ENCODE data around the gene ACTR8. TPM values are rescaled to one million over a fixed set of nuclear protein-coding genes. Genes with fewer than 3 reads are reported as not detected.

The ACTR8 gene
- total and polyA plus RNA-seq, 2 of the 13 experiments (the other 11 are each of a cell fraction or from before 2014, with no cell fraction given) = 15.5 to 29.0 TPM

DNA sequence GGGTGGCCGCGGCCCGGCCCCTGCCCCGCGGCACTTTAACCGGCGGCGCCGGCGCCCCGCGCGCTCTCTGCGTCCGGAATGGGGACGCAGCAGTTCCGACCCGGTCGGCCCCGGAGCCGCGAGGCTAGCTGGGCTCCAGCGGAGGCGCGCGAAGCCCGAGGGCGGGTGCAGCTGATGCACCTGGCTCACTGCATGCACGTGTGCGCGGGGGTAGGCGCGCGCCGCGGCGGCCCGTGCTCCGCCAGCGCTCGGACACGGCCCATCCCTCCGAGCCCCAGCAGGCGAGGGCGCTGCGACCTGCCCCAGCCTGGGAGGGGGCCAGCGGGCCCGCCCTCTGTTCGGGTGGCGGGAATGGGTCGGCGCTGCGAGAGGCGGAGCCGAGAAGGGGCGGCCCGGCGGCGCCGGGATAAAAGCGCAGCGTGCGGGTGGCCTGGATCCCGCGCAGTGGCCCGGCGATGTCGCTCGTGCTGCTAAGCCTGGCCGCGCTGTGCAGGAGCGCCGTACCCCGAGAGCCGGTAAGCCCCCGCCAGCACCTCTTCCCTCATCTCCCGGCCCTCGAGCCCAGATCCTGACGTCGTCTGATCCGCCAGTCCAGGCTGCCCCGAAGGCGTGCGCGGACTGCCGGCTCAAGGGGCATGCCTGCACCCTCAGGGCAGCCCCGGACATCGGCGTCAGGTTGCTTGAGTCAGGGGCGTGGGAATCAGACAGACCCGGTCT is 35.7 kb downstream of the ACTR8 start, which contains the start of the genes CHDH and IL17RB (continued):
- TF ChIP-seq, protein P1, sequence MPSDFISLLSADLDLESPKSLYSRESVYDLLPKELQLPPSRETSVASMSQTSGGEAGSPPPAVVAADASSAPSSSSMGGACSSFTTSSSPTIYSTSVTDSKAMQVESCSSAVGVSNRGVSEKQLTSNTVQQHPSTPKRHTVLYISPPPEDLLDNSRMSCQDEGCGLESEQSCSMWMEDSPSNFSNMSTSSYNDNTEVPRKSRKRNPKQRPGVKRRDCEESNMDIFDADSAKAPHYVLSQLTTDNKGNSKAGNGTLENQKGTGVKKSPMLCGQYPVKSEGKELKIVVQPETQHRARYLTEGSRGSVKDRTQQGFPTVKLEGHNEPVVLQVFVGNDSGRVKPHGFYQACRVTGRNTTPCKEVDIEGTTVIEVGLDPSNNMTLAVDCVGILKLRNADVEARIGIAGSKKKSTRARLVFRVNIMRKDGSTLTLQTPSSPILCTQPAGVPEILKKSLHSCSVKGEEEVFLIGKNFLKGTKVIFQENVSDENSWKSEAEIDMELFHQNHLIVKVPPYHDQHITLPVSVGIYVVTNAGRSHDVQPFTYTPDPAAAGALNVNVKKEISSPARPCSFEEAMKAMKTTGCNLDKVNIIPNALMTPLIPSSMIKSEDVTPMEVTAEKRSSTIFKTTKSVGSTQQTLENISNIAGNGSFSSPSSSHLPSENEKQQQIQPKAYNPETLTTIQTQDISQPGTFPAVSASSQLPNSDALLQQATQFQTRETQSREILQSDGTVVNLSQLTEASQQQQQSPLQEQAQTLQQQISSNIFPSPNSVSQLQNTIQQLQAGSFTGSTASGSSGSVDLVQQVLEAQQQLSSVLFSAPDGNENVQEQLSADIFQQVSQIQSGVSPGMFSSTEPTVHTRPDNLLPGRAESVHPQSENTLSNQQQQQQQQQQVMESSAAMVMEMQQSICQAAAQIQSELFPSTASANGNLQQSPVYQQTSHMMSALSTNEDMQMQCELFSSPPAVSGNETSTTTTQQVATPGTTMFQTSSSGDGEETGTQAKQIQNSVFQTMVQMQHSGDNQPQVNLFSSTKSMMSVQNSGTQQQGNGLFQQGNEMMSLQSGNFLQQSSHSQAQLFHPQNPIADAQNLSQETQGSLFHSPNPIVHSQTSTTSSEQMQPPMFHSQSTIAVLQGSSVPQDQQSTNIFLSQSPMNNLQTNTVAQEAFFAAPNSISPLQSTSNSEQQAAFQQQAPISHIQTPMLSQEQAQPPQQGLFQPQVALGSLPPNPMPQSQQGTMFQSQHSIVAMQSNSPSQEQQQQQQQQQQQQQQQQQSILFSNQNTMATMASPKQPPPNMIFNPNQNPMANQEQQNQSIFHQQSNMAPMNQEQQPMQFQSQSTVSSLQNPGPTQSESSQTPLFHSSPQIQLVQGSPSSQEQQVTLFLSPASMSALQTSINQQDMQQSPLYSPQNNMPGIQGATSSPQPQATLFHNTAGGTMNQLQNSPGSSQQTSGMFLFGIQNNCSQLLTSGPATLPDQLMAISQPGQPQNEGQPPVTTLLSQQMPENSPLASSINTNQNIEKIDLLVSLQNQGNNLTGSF (CRISPR knock-in tag; IDR thresholded peaks at IDR 0.05) = no peak; the same call in none of the 2 replicates
- TF ChIP-seq ZNF484 (CRISPR knock-in tag; IDR thresholded peaks at IDR 0.05; ENCODE audit: borderline replicate concordance, low read depth) (no peak), ZIK1 (CRISPR knock-in tag; IDR thresholded peaks at IDR 0.05; ENCODE audit: borderline replicate concordance, low read depth) (peak; percentile 75), FOXA3 (CRISPR knock-in tag; IDR thresholded peaks at IDR 0.05) (peak; percentile 50), NPAS2 (CRISPR knock-in tag; IDR thresholded peaks at IDR 0.05; ENCODE audit: borderline replicate concordance) (no peak), ETV5 (CRISPR knock-in tag; IDR thresholded peaks at IDR 0.05; ENCODE audit: borderline replicate concordance) (peak; percentile 46), ZNF205 (CRISPR knock-in tag; IDR thresholded peaks at IDR 0.05) (peak; percentile 60; the same call in 1 of the 2 replicates), ZNF891 (CRISPR knock-in tag; IDR thresholded peaks at IDR 0.05) (peak; percentile 84), ZNF737 (CRISPR knock-in tag; IDR thresholded peaks at IDR 0.05; ENCODE audit: borderline replicate concordance) (no peak; the same call in 1 of the 2 replicates), ZKSCAN8 (CRISPR knock-in tag; IDR thresholded peaks at IDR 0.05; ENCODE audit: borderline replicate concordance) (peak; percentile 18; the same call in 1 of the 2 replicates), ZNF24 (IDR thresholded peaks at IDR 0.05) (no peak), HES4 (CRISPR knock-in tag; IDR thresholded peaks at IDR 0.05; ENCODE audit: borderline replicate concordance) (peak; percentile 90), ZNF772 (CRISPR knock-in tag; IDR thresholded peaks at IDR 0.05) (no peak; the same call in none of the 2 replicates), KLF15 (CRISPR knock-in tag; IDR thresholded peaks at IDR 0.05; ENCODE audit: borderline replicate concordance) (no peak), HNF4A (CRISPR knock-in tag; IDR thresholded peaks at IDR 0.05) (no peak; the same call in 1 of the 2 replicates), ZNF329 (CRISPR knock-in tag; IDR thresholded peaks at IDR 0.05; ENCODE audit: low read depth) (peak; percentile 80)
- TF ChIP-seq, protein P2, sequence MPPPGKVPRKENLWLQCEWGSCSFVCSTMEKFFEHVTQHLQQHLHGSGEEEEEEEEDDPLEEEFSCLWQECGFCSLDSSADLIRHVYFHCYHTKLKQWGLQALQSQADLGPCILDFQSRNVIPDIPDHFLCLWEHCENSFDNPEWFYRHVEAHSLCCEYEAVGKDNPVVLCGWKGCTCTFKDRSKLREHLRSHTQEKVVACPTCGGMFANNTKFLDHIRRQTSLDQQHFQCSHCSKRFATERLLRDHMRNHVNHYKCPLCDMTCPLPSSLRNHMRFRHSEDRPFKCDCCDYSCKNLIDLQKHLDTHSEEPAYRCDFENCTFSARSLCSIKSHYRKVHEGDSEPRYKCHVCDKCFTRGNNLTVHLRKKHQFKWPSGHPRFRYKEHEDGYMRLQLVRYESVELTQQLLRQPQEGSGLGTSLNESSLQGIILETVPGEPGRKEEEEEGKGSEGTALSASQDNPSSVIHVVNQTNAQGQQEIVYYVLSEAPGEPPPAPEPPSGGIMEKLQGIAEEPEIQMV (CRISPR knock-in tag; IDR thresholded peaks at IDR 0.05; ENCODE audit: low read depth) = peak; percentile 77
- TF ChIP-seq, protein P3, sequence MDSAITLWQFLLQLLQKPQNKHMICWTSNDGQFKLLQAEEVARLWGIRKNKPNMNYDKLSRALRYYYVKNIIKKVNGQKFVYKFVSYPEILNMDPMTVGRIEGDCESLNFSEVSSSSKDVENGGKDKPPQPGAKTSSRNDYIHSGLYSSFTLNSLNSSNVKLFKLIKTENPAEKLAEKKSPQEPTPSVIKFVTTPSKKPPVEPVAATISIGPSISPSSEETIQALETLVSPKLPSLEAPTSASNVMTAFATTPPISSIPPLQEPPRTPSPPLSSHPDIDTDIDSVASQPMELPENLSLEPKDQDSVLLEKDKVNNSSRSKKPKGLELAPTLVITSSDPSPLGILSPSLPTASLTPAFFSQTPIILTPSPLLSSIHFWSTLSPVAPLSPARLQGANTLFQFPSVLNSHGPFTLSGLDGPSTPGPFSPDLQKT (CRISPR knock-in tag; IDR thresholded peaks at IDR 0.05; ENCODE audit: borderline replicate concordance) = 0 out of 2 replicates have a peak, but pooled peaks have one; percentile 26
- TF ChIP-seq, protein P4, sequence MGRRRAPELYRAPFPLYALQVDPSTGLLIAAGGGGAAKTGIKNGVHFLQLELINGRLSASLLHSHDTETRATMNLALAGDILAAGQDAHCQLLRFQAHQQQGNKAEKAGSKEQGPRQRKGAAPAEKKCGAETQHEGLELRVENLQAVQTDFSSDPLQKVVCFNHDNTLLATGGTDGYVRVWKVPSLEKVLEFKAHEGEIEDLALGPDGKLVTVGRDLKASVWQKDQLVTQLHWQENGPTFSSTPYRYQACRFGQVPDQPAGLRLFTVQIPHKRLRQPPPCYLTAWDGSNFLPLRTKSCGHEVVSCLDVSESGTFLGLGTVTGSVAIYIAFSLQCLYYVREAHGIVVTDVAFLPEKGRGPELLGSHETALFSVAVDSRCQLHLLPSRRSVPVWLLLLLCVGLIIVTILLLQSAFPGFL (CRISPR knock-in tag; IDR thresholded peaks at IDR 0.05) = no peak

All from HepG2 (cell line).